Neural cell (in vitro differentiated cells): Measurements from ENCODE around the gene RPS6KA3. TPM values are rescaled to one million over a fixed set of nuclear protein-coding genes. Genes with fewer than 3 reads are reported as not detected.

Source experiments
- H2AFZ ChIP-seq: fragments of 200-600, 300-800 bp; sonication (generic), shearing (Covaris generic); 2 replicates; pipeline ENCODE4 v1.6.0; 2014; ENCODE audit warnings: low read depth, mild to moderate bottlenecking, antibody characterized with exemption, low read length, moderate library complexity
- H3F3A ChIP-seq: fragments of 200-600 bp; shearing (Covaris generic); 2 replicates; pipeline ENCODE4 v1.6.1; 2016; ENCODE audit warnings: mild to moderate bottlenecking, moderate library complexity, mixed read lengths, antibody characterized with exemption, low read length; ENCODE audit not compliant: insufficient read depth, poor library complexity, severe bottlenecking
- H3K27ac ChIP-seq: fragments of 200-600, 300-800 bp; sonication (generic), shearing (Covaris generic); 2 replicates; pipeline ENCODE4 v1.5.1; 2014; ENCODE audit warnings: mild to moderate bottlenecking, low read length, moderate library complexity
- H3K27me3 ChIP-seq: fragments of 300-800, 200-600 bp; sonication (generic), shearing (Covaris generic); 2 replicates; pipeline ENCODE4 v1.6.0; 2014; ENCODE audit warnings: mild to moderate bottlenecking, low read depth, low read length, moderate library complexity; ENCODE audit not compliant: insufficient read depth
- H3K36me3 ChIP-seq: fragments of 300-800, 200-600 bp; sonication (generic), shearing (Covaris generic); 2 replicates; pipeline ENCODE4 v1.5.1; 2014; ENCODE audit warnings: mild to moderate bottlenecking, antibody characterized with exemption, low read length, moderate library complexity; ENCODE audit not compliant: insufficient read depth
- H3K4me2 ChIP-seq: fragments of 300-800, 200-600 bp; sonication (generic), shearing (Covaris generic); 2 replicates; pipeline ENCODE4 v1.6.0; 2014; ENCODE audit warnings: mild to moderate bottlenecking, low read length
- H3K4me3 ChIP-seq: fragments of 300-800, 200-600 bp; sonication (generic), shearing (Covaris generic); 2 replicates; pipeline ENCODE4 v1.5.1; 2014; ENCODE audit warnings: mild to moderate bottlenecking, low read length, moderate library complexity
- H3K79me2 ChIP-seq: fragments of 200-600 bp; shearing (Covaris generic); replicated peaks from 2 replicates; pipeline ENCODE4 v1.6.0; 2014; ENCODE audit warnings: mild to moderate bottlenecking, low read length, moderate library complexity; ENCODE audit not compliant: insufficient read depth
- H3K9ac ChIP-seq: fragments of 300-800, 200-600 bp; sonication (generic), shearing (Covaris generic); 2 replicates; pipeline ENCODE4 v1.6.1; 2016; ENCODE audit warnings: mild to moderate bottlenecking, low read length, mixed read lengths
- H3K9me2 ChIP-seq: fragments of 200-600 bp; shearing (Covaris generic); 2 replicates; pipeline ENCODE4 v1.6.1; 2016; ENCODE audit warnings: mild to moderate bottlenecking, low read length, mixed read lengths; ENCODE audit not compliant: insufficient read depth
- H3K9me3 ChIP-seq: fragments of 200-600, 300-800 bp; sonication (generic), shearing (Covaris generic); 2 replicates; pipeline ENCODE4 v1.6.1; 2016; ENCODE audit warnings: mild to moderate bottlenecking, mixed run types, low read length, moderate library complexity, mixed read lengths
- H4K20me1 ChIP-seq: fragments of 200-600 bp; shearing (Covaris generic); 2 replicates; pipeline ENCODE4 v1.6.1; 2016; ENCODE audit warnings: mild to moderate bottlenecking, mixed run types; ENCODE audit not compliant: insufficient read depth
- CTCF ChIP-seq: fragments of 450-650 bp; IDR thresholded peaks from 2 replicates; pipeline ENCODE4 v1.5.1; 2014; ENCODE audit warnings: antibody characterized with exemption, mild to moderate bottlenecking, moderate library complexity; ENCODE audit not compliant: poor library complexity, severe bottlenecking
- EP300 ChIP-seq: fragments of 450-650 bp; conservative IDR thresholded peaks from 2 replicates; pipeline ENCODE4 v1.6.1; 2014; ENCODE audit warnings: antibody characterized with exemption, mild to moderate bottlenecking, moderate library complexity; ENCODE audit not compliant: poor library complexity, severe bottlenecking
- EZH2 ChIP-seq: fragments of 200-600, 300-800 bp; shearing (Covaris generic), sonication (generic); IDR thresholded peaks from 2 replicates; pipeline ENCODE4 v1.6.1; 2014; ENCODE audit warnings: antibody characterized with exemption, low read length, borderline replicate concordance, mild to moderate bottlenecking; ENCODE audit not compliant: insufficient read depth, poor library complexity, severe bottlenecking
- MXI1 ChIP-seq: fragments of 450-650 bp; conservative IDR thresholded peaks from 2 replicates; pipeline ENCODE4 v1.6.1; 2014; ENCODE audit warnings: antibody characterized with exemption, mild to moderate bottlenecking; ENCODE audit not compliant: poor library complexity, severe bottlenecking
- POLR2AphosphoS5 ChIP-seq: IDR thresholded peaks from 2 replicates; pipeline ENCODE4 v1.6.1; 2012
- RAD21 ChIP-seq: fragments of 450-650 bp; conservative IDR thresholded peaks from 2 replicates; pipeline ENCODE4 v1.6.1; 2014; ENCODE audit warnings: antibody characterized with exemption, mild to moderate bottlenecking, moderate library complexity
- REST ChIP-seq: IDR thresholded peaks from 2 replicates; pipeline ENCODE4 v1.6.1; 2012; ENCODE audit warnings: borderline replicate concordance
- SMC3 ChIP-seq: fragments of 450-650 bp; conservative IDR thresholded peaks from 2 replicates; pipeline ENCODE4 v1.6.1; 2014; ENCODE audit warnings: antibody characterized with exemption, mild to moderate bottlenecking, moderate library complexity; ENCODE audit not compliant: poor library complexity
- TAF1 ChIP-seq: IDR thresholded peaks from 2 replicates; pipeline ENCODE4 v1.6.1; 2012; ENCODE audit warnings: low read depth
- polyA plus RNA-seq: library from polyadenylated mRNA; depleted of rRNA; stranded (reverse); fragments of >200 nt; gene quantifications from 2 replicates; pipeline ENCODE4 v1.2.3, GENCODE V29; 2014

The RPS6KA3 gene
- polyA plus RNA-seq, 1 donor from 2014 or later, result 16.5 TPM

GRCh38 chrX:20263474-20263873 lies 3.2 kb downstream of the RPS6KA3 start:
- peaks cover 26% of the 10 kb centered on the region for H3K79me2 ChIP-seq
- H3K9ac ChIP-seq, result no peak overlapping the region
- no peaks in the 10 kb centered on the region for H3K9me3 ChIP-seq
- peak overlapping the region; percentile 78 for H3K4me3 ChIP-seq
- H4K20me1 ChIP-seq, result no peaks in the 10 kb centered on the region
- peaks cover 8% of the 10 kb centered on the region for H3K27me3 ChIP-seq
- H3K9me2 ChIP-seq, result no peaks in the 10 kb centered on the region
- H3K36me3 ChIP-seq, result no peaks in the 10 kb centered on the region
- no peak overlapping the region for H3K27ac ChIP-seq
- H3F3A ChIP-seq, result no peaks in the 10 kb centered on the region
- no peak overlapping the region for H3K4me2 ChIP-seq
- H2AFZ ChIP-seq, result no peak overlapping the region
- TF ChIP-seq CTCF, result no peak
- no peak for TF ChIP-seq REST
- TF ChIP-seq EP300, result no peak
- no peak for TF ChIP-seq TAF1
- TF ChIP-seq EZH2, result no peak
- TF ChIP-seq MXI1, result no peak
- no peak for TF ChIP-seq RAD21
- no peak for TF ChIP-seq SMC3
- no peak for TF ChIP-seq POLR2AphosphoS5

GRCh38 chrX:20260885-20261284 lies 5.8 kb downstream of the RPS6KA3 start:
- Histone ChIP-seq H3K4me3 (no peak overlapping the region), H3K36me3 (no peaks in the 10 kb centered on the region), H3K9me3 (no peaks in the 10 kb centered on the region), H3K9me2 (no peaks in the 10 kb centered on the region), H3K9ac (no peak overlapping the region), H4K20me1 (no peaks in the 10 kb centered on the region), H3K27ac (no peak overlapping the region), H3K79me2 (peaks cover 26% of the 10 kb centered on the region), H3K4me2 (no peak overlapping the region), H3F3A (no peaks in the 10 kb centered on the region), H3K27me3 (no peaks in the 10 kb centered on the region), H2AFZ (no peak overlapping the region)
- no peak for TF ChIP-seq MXI1

GRCh38 chrX:20254712-20255299 lies 11.9 kb downstream of the RPS6KA3 start:
- Histone ChIP-seq H3F3A (no peaks in the 10 kb centered on the region), H3K27me3 (no peaks in the 10 kb centered on the region), H3K27ac (no peak overlapping the region), H4K20me1 (no peaks in the 10 kb centered on the region), H3K4me3 (no peak overlapping the region), H3K9me2 (no peaks in the 10 kb centered on the region), H2AFZ (no peak overlapping the region), H3K9me3 (no peaks in the 10 kb centered on the region), H3K9ac (no peak overlapping the region), H3K36me3 (no peaks in the 10 kb centered on the region), H3K4me2 (no peak overlapping the region), H3K79me2 (no peaks in the 10 kb centered on the region)
- TF ChIP-seq TAF1 (no peak), EZH2 (no peak), REST (no peak), CTCF (no peak), POLR2AphosphoS5 (no peak), MXI1 (no peak), SMC3 (no peak), EP300 (no peak), RAD21 (no peak)
